ENCODE measurements around the gene CCDC138.

The CCDC138 gene

DNA sequence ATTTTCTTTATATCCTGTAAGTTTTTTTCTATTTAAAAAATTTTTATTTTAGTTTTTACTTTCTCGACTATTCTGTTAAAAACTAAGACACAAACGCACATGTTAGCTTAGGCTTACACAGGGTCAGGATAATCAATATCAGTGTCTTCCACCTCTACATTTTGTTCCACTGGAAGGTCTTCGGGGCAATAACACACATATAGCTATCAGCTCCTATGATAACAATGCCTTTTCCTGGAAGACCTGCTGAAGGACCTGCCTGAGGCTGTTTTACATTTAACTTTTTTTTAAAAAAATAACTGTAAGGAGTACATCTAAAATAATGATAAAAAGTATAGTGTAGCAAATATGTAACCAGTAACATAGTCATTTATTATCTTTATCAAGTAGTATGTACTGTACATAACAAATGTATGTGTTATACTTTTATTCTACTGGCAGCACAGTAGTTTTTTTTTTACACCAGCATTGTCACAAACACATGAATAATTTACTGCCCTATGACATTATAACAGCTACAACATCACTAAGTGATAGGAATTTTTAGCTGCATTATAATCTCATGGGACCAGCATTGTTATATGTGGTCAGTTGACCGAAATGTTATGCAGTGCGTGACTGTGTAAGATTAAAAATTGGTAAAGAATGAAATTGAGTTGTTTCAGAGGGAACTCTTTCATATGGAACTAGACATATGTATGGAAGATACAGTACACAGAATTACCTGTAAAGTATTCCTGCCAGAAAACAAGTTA is 37.9 kb downstream of the CCDC138 start:
- Histone ChIP-seq H3K27ac (no peak overlapping the region), H3K4me3 (no peak overlapping the region)

DNA sequence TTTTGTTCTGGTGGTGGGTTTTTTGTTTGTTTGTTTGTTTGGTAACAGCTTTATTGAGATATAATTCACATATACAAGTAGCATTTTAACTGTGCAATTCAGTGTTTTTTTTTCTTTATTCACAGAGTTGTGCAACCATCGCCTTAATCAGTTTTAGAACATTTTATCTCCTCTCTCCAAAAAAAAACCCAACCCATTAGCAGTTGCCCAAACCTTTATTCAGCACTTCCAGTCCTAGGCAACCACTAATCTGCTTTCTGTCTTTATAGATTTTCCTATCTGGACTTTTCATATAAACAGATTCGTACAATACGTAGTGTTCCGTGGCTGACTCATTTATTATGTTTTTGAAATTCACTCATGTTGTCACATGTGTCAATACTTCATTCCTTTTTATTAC is 38.7 kb downstream of the CCDC138 start:
- no peak overlapping the region for H3K27ac ChIP-seq

DNA sequence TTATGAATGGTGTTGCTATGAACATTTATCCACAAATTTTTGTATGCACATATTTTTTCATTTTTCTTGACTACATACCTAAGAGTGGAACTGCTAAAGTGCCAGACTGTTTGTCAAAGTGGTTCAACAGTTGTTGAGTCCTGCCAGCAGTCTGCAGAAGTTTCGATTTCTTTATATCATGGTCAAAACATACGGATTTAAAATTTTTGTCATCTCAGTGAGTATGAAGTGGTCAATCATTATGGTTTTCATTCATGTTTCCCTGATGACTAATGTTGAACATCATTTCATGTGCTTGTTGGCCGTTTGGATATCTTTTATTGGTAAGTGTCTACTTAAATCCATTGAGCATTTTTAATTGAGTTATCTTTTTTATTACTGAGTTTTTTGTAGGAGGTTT is 39.2 kb downstream of the CCDC138 start:
- no peak overlapping the region for H3K4me3 ChIP-seq
- no peak overlapping the region for H3K27ac ChIP-seq

More for the DNA sequence above, 38.7 kb downstream of the CCDC138 start:
- no peak overlapping the region for H3K4me3 ChIP-seq

DNA sequence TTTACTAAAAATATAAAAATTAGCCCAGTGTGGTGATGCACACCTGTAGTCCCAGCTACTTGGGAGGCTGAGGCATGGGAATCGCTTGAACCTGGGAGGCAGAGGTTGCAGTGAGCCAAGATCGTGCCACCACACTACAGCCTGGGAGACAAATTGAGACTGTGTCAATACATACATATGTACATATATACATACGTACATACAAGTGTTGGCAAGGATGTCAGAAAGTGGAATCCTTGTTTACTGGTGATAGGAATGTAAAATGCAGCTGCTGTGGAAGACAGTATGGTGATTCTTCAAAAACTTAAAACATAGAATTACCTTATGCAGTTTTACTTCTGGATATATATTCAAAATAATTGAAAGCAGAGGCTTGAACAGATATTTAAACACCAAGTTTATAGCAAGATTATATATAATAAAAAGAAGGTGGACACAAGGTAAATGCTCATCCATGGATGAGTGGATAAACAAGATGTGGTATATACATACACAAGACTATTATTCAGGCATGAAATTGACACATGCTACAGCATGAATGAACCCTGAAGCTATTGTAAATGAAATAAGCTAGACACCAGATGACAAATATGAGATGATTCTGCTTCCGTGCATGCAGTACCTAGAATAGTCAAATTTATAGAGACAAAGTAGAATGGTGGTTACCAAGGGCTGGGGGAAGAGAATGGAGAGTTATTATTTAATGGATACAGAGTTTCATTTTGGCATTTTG is 43.2 kb downstream of the CCDC138 start:
- H3K27ac ChIP-seq, result no peak overlapping the region

DNA sequence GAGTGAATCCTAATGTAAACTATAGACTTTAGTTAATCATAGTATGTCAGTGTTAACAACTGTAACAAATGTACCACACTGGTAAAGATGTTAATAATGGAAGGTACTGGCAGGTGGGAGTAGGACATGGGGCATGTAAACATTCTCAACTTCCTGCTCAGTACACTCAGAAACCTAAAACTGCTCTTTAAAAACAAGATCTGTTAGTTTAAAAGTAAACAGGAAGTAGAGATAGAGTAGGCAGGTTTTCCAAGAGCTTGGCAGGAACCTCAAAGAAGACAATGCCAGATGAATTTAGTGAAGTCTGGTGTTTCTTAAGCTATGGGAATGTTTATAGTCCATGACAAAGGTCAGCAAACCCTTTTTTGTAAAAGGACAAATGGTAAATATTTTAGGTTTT is 46.6 kb downstream of the CCDC138 start:
- Histone ChIP-seq H3K4me3 (no peak overlapping the region), H3K27ac (no peak overlapping the region)

More for the DNA sequence above, 43.2 kb downstream of the CCDC138 start:
- no peak overlapping the region for H3K4me3 ChIP-seq

DNA sequence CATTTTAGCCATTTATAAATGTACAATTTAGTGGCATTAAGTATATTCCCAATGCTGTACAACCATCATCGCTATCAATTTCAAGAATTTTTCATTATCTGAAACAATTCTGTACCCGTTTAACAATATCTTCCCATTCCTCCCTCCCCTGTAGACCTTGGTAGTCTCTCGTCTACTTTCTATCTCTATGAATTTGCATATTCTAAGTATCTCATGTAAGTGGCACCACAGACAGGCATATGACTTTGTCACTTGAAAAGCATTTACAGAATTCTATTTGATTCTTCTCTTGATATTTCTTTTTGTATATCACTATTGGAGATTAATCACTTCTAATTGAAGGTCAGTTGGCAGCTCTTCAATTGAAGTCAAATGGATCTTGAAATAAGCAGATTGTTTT is 48.0 kb downstream of the CCDC138 start:
- no peak overlapping the region for H3K27ac ChIP-seq
- no peak overlapping the region for H3K4me3 ChIP-seq

DNA sequence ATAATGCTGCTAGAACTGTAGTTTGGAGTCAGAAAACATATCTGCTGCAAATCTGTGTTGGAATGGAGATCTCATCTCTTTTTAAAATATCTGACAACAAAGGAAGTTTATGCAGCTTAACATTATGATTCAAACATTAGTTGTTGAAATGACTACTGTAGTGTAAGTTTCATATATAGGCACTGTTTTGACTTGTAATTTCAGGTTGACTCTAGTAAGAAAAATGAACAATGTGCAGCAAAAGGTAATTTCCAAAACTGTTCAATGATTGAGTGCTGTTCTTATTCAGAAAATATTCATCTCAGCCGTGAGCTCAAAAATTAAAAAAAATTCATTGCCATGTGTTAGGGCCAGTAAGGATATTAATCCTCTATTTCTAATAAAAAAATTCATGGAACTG is 48.5 kb downstream of the CCDC138 start:
- H3K4me3 ChIP-seq, result no peak overlapping the region
- no peak overlapping the region for H3K27ac ChIP-seq

DNA sequence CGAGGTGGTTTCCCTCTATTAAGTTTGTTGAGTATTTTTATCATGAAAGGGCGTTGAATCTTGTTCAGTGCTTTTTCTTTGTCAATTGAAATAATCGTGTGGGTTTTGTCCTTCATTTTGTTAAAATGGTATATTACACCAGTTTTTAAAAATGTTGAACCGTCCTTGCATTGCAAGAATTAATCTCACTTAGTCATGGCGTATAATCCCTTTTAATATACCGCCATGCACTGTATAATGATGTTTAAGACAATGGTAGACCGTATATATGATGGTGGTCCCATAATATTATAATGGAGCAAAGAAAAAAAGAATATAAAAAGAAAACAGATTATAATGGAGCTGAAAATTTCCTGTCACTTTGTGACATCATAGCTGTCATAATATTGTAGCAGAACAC is 50.6 kb downstream of the CCDC138 start:
- no peak overlapping the region for H3K4me3 ChIP-seq
- no peak overlapping the region for H3K27ac ChIP-seq

DNA sequence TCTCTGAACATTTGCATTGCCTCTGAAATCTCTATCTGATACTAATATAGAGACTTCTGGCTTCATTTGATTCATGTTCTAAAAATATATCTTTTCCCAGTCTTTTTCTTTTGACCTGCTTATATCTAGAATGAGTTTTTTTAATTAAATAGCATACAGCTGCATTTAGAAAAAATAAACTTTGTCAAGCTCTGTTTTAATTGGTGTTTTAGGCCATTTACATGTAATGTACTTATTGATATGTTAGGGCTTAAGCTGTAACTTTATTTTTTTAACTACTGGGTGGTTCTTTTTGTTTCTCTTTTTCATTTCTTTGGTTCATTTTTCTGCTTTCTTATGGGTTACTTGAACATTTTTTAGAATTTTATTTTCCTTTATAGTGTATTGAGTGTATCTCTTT is 54.9 kb downstream of the CCDC138 start:
- no peak overlapping the region for H3K4me3 ChIP-seq

DNA sequence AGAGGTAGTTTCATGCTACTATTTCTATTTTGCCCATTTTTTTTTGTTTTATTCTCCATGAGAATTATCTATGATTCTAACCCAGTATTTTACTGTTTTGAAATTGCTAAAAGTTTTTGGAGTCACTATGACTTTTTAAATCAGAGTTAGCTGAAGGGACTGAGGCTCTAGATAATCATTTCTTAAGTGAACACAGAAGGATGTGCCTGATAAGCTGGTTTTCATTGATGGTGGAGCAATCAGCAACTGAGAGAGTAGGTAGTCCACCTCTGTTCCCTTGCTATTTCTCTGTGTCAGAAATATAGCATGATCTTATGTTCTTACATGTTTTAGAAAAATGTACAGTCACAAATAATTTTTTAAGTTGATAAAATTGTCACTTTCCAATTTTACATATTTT is 59.4 kb downstream of the CCDC138 start:
- Histone ChIP-seq H3K27ac (no peak overlapping the region), H3K4me3 (no peak overlapping the region)

More for the DNA sequence above, 54.9 kb downstream of the CCDC138 start:
- no peak overlapping the region for H3K27ac ChIP-seq

DNA sequence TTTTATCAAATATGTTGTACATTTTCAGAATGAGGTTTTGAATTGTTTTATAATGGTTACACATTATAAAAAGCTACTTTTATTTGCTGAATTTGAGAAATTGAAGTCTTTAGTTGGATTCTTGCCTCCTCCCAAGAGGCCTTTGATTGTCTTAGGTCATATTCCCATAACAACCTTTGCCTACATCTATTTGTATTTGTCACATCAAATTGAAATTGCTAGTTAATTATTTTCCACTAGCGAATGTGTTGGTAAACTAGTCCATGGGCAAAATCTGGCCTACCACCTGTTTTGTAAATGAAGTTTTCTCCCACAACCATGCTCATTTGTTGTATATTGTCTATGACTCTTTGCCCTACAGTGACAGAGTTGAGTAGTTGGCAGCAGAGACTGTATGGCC is 60.4 kb downstream of the CCDC138 start:
- Histone ChIP-seq H3K27ac (no peak overlapping the region), H3K4me3 (no peak overlapping the region)

DNA sequence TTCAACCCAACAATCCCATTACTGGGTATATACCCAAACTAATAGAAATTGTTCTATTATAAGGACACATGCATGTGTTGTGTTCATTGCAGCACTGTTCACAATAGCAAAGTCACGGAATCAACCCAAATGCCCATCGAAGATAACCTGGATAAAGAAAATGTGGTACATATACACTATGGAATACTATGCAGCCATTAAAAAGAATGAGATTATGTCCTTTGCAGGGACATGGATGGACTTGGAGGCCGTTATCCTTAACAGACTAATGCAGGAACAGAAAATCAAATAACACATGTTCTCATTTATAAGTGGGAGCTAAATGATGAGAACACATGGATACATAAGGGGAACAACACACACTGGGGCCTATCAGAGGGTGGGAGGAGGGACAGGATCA is 65.8 kb downstream of the CCDC138 start:
- Histone ChIP-seq H3K27ac (no peak overlapping the region), H3K4me3 (no peak overlapping the region)

DNA sequence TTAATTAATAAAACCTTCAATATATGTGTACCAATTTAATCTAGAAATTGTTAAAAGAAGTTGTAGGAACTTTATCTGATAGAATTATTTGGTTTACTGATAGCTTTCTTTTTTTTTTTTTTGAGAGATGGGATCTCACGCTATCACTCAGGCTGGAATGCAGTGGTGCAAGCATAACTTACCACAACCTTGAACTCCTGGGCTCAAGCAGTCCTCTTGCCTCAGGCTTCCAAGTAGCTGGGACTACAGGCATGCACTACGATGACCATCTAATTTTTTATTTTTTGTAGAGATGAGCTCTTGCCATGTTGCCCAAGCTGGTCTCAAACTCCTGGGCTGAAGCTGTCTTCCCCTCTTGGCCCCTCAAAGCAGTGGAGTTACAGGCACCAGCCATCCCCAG is 66.8 kb downstream of the CCDC138 start:
- no peak overlapping the region for H3K27ac ChIP-seq
- no peak overlapping the region for H3K4me3 ChIP-seq

DNA sequence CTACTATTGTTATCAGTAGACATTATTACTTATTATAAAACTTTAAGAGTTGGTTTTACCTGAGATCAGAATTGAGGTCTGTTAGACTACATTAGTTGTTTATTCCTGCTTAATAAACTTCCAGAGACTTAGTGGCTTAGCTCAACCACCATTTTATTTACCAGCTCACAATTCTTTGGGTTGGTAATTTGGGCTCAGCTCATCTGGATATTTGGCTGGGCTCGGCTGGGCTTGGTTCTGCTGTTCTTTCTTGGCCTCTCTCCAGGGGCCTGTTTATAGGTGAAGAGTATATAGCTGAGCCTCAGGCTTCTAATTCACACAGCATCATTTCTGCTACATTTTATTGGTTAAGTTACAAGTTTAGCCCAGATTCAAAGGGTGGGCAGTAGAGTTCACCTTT is 67.9 kb downstream of the CCDC138 start:
- no peak overlapping the region for H3K4me3 ChIP-seq

DNA sequence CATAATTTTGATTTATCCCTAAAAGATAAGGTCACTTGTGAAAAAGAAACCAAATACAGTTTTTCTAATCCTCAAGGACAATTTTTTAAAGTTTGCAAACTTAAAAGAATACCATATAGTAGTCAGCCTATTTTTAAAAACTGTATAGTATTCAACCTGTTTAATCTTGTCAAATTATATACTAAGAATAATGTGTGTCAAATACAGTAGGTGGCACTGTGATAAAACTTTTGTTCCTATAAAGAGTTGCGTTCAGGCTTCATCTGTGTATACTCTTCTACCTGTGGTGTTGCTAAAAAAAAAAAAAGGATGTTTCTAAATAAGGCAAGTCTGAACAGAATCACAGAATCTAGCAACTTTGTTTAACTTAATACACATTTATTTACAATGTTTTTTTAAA is 68.6 kb downstream of the CCDC138 start:
- H3K27ac ChIP-seq, result no peak overlapping the region
- no peak overlapping the region for H3K4me3 ChIP-seq

More for the DNA sequence above, 67.9 kb downstream of the CCDC138 start:
- no peak overlapping the region for H3K27ac ChIP-seq

DNA sequence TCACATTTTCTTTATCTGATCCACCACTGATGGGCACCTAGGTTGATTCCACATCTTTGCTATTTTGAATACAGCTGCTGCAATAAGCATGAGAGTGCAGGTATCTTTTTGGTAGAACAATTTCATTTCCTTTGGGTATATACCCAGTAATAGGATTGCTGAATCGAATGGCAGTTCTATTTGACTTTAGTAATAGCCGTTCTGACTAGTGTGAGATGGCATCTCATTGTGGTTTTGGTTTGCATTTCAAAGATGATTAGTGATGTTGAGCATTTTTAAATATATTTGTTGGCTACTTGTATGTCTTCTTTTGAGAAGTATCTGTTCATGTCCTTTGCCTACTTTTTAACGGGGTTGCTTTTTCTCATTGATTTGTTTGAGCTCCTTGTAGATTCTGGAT is 72.3 kb downstream of the CCDC138 start:
- Histone ChIP-seq H3K4me3 (no peak overlapping the region), H3K27ac (no peak overlapping the region)

DNA sequence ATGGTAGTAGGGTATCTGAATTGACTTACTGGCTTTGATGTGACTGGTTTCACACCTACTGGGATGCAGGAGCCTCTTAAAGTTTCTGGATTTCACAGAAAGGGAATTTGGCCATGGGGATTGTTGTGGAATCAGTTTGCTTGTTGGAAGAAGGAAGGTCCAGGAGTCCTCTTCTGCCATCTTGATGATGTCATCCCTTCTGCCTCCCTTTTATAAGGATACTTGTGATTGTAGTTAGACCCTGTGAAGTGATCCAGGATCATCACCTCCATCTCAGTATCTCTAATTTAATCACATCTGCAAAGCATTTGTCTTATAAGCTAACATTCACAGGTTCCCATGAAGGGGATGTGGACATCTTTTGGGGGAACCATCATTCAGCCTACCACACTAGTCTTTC is 79.5 kb downstream of the CCDC138 start:
- Histone ChIP-seq H3K4me3 (no peak overlapping the region), H3K27ac (no peak overlapping the region)

DNA sequence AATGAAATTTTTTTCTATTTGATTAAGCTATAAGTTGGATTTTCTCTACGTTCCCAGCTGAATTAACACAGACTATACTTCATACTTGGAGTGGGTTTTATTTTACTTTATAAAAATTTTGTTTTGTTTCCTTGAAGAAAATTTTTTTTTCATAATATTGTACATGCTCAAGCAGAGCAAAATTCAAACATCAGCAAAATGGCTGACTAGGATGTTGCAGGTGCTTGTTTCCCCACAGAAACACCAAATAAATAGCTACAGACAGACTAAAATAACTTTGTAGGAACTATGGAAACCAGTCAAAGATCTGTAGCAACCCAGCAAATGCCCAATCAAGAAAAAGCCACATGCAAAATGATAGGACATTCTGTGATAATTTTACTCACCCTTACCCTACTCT is 82.3 kb downstream of the CCDC138 start:
- Histone ChIP-seq H3K27ac (no peak overlapping the region), H3K4me3 (no peak overlapping the region)

DNA sequence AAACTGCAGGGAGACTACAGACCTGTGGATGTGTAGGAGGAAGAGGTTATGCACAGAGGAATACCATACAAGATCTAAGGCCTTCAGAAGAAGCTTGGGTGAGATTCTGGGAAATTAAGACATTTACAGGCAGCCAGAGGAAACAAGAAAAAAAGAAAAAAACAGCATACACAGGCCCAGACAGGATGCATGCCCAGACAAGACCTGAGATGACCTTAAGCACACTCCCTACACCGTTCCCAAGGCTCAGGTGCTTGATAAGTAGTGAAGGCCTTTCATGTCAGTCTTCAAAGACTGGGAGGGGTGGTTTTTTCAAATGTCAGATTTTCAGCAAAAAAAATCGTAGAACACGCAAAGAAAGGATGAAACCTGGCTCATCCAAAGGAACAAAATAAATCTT is 83.0 kb downstream of the CCDC138 start:
- no peak overlapping the region for H3K27ac ChIP-seq
- H3K4me3 ChIP-seq, result no peak overlapping the region

DNA sequence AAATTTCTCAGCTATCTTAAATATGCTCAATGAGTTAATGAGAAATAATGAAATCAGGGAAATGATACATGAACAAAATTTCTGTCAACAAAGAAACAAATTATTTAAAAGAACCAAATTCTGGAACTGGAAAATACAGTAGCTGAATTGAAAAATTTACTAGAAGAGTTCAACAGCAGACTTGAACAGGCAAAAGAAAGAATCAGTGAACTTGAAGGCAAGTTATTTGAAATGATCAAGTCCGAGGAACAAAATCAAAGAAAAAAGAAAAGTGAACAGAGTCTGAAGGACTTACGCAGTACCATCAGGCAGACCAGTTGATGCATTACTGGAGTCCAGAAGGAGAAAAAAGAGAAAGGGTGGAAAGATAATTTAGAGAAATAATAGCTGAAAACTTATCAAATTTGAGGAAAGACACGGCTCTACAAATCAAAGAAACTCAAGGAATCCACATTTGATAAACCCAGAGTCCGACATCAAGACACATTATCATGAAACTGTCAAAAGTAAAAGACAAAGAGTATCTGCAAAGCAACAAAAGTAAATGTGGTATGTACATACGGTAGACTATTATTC is 83.6 kb downstream of the CCDC138 start:
- no peak overlapping the region for H3K4me3 ChIP-seq
- no peak overlapping the region for H3K27ac ChIP-seq

DNA sequence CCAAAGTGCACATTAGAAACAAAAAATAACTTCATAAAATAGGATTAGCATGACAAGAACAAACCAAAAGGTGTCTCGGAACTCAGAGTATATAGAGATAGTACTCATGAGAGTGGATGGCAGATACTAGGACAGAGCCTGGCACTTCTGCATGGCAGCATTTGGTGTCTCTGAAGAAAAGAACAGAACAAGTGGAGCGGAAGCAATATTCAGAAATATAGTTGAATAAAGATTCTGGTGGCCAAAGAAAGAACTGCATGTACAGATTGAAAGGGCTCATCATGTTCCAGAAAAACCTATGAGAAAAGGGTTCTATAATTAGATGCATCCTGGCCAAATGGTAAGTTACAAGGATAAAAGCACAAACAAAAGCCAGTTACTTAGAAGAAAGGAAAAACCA is 90.9 kb downstream of the CCDC138 start:
- Histone ChIP-seq H3K27ac (no peak overlapping the region), H3K4me3 (no peak overlapping the region)
